ENCODE data around the gene CAMK1G. TPM values are rescaled to one million over a fixed set of nuclear protein-coding genes. Genes with fewer than 3 reads are reported as not detected.

CAMK1G gene
- total and polyA plus RNA-seq, 2 donors (not counting 3 experiments of a cell fraction or from before 2014, with no cell fraction given): not detected

- CTCF ChIA-PET: no interaction called here
- intact Hi-C loops (cut with micrococcal nuclease): no loop called here
- no peaks in the 10 kb centered on the region for H3K9me3 ChIP-seq (replicated peaks; ENCODE audit: control insufficient read depth, insufficient read depth, low read length)
- no peak overlapping the region for H3K4me2 ChIP-seq (ENCODE audit: insufficient read depth, low read length)
- H3K36me3 ChIP-seq (ENCODE audit: control insufficient read depth in 2 of 2, extremely low read depth in 1 of 2, insufficient read depth in 2 of 2, low read length in 2 of 2): no peaks in the 10 kb centered on the region
- DNase-seq (ENCODE audit: low read depth, low spot score) (no peak), FAIRE-seq (no peak)
- BruUV-seq (replicated peaks): no TSS peak
- H3K4me1 ChIP-seq (ENCODE audit: control insufficient read depth, extremely low read depth, insufficient read depth, low read length): peaks cover 5% of the 10 kb centered on the region
- POLR2A ChIA-PET: no interaction called here
- H4K20me1 ChIP-seq (replicated peaks; ENCODE audit: control insufficient read depth, extremely low read depth, insufficient read depth, low read length): no peaks in the 10 kb centered on the region
- dilution Hi-C loops (cut with MboI; ENCODE audit: extremely low pct_ligation_motif_present, low sequenced_read_pairs): loop anchor here (25.0 kb wide), 1 partner anchor 92 kb away; the partner anchor contains the start of gene G0S2
- H3K9me1 ChIP-seq (replicated peaks; ENCODE audit: control insufficient read depth, extremely low read depth, insufficient read depth, low read length): no peaks in the 10 kb centered on the region
- H3K9ac ChIP-seq (replicated peaks; ENCODE audit: extremely low read depth, insufficient read depth, low read length): no peak overlapping the region
- H3K79me2 ChIP-seq (ENCODE audit: control insufficient read depth, insufficient read depth, low read length): no peaks in the 10 kb centered on the region
- H3K4me3 ChIP-seq (replicated peaks in 1 of 3; ENCODE audit: insufficient read depth in 1 of 3, low read depth in 1 of 3, low read length in 3 of 3): no peak overlapping the region
- H2AFZ ChIP-seq (ENCODE audit: low read depth, low read length): no peak overlapping the region
- TF ChIP-seq GATA2 (IDR thresholded peaks at IDR 0.05; ENCODE audit: insufficient read depth, insufficient read length, low read depth, low read length) (no peak), EZH2 (IDR thresholded peaks at IDR 0.05; ENCODE audit: borderline replicate concordance, low read depth, low read length, severe bottlenecking) (no peak), POLR2AphosphoS5 (IDR thresholded peaks at IDR 0.05; ENCODE audit: insufficient read depth, low read depth, low read length) (no peak), MAX (IDR thresholded peaks at IDR 0.05; ENCODE audit: insufficient read depth, insufficient read length) (no peak), JUN (IDR thresholded peaks at IDR 0.05; ENCODE audit: borderline replicate concordance, insufficient read depth, insufficient read length, low read depth) (no peak), FOS (IDR thresholded peaks at IDR 0.05; ENCODE audit: borderline replicate concordance, insufficient read depth, low read length) (no peak)
- H3K27ac ChIP-seq (ENCODE audit: insufficient read depth, low read depth, low read length): no peak overlapping the region
- peaks cover 11 to 12% of the 10 kb centered on the region in 2 experiments for H3K27me3 ChIP-seq (ENCODE audit: control insufficient read depth in 2 of 2, insufficient read depth in 2 of 2, low read length in 2 of 2)
These were observed 11.5 kb downstream of the CAMK1G start for GRCh38 chr1:209595028-209595427.

- ChIA-PET CTCF (interaction anchor here (0.8 kb wide), 1 partner anchor 17 kb away, joined by 3 read pairs; no protein-coding TSS in a partner anchor), POLR2A (no interaction called here)
- intact Hi-C loops (cut with micrococcal nuclease) (no loop called here), dilution Hi-C loops (cut with MboI; ENCODE audit: extremely low pct_ligation_motif_present, low sequenced_read_pairs) (loop anchor here (25.0 kb wide), 1 partner anchor 92 kb away; the partner anchor contains the start of gene G0S2)
- Histone ChIP-seq H3K4me3 (replicated peaks in 1 of 3; ENCODE audit: insufficient read depth in 1 of 3, low read depth in 1 of 3, low read length in 3 of 3) (no peak overlapping the region), H3K27ac (ENCODE audit: insufficient read depth, low read depth, low read length) (no peak overlapping the region), H3K4me1 (ENCODE audit: control insufficient read depth, extremely low read depth, insufficient read depth, low read length) (peaks cover 5% of the 10 kb centered on the region), H3K36me3 (ENCODE audit: control insufficient read depth in 2 of 2, extremely low read depth in 1 of 2, insufficient read depth in 2 of 2, low read length in 2 of 2) (no peaks in the 10 kb centered on the region), H3K9me3 (replicated peaks; ENCODE audit: control insufficient read depth, insufficient read depth, low read length) (no peaks in the 10 kb centered on the region), H4K20me1 (replicated peaks; ENCODE audit: control insufficient read depth, extremely low read depth, insufficient read depth, low read length) (no peaks in the 10 kb centered on the region), H3K9ac (replicated peaks; ENCODE audit: extremely low read depth, insufficient read depth, low read length) (no peak overlapping the region), H2AFZ (ENCODE audit: low read depth, low read length) (no peak overlapping the region), H3K27me3 (ENCODE audit: control insufficient read depth in 2 of 2, insufficient read depth in 2 of 2, low read length in 2 of 2) (peaks cover 11 to 12% of the 10 kb centered on the region in 2 experiments), H3K9me1 (replicated peaks; ENCODE audit: control insufficient read depth, extremely low read depth, insufficient read depth, low read length) (no peaks in the 10 kb centered on the region), H3K79me2 (ENCODE audit: control insufficient read depth, insufficient read depth, low read length) (no peaks in the 10 kb centered on the region), H3K4me2 (ENCODE audit: insufficient read depth, low read length) (no peak overlapping the region)
- no TSS peak for BruUV-seq (replicated peaks)
- FAIRE-seq (no peak), DNase-seq (ENCODE audit: low read depth, low spot score) (no peak)
- TF ChIP-seq POLR2AphosphoS5 (IDR thresholded peaks at IDR 0.05; ENCODE audit: insufficient read depth, low read depth, low read length): no peak
- no peak for TF ChIP-seq MAX (IDR thresholded peaks at IDR 0.05; ENCODE audit: insufficient read depth, insufficient read length)
- no peak for TF ChIP-seq CTCF (IDR thresholded peaks at IDR 0.05; ENCODE audit: extremely low read depth in 1 of 2, insufficient read depth in 1 of 2, low read depth in 1 of 2, low read length in 2 of 2)
- TF ChIP-seq FOS (IDR thresholded peaks at IDR 0.05; ENCODE audit: borderline replicate concordance, insufficient read depth, low read length): no peak
- no peak for TF ChIP-seq MYC (IDR thresholded peaks at IDR 0.05; ENCODE audit: low read depth, low read length)
- TF ChIP-seq JUN (IDR thresholded peaks at IDR 0.05; ENCODE audit: borderline replicate concordance, insufficient read depth, insufficient read length, low read depth): no peak
- TF ChIP-seq POLR2A (IDR thresholded peaks at IDR 0.05; ENCODE audit: low read depth, low read length): no peak
- TF ChIP-seq GATA2 (IDR thresholded peaks at IDR 0.05; ENCODE audit: insufficient read depth, insufficient read length, low read depth, low read length): no peak
- no peak for TF ChIP-seq EZH2 (IDR thresholded peaks at IDR 0.05; ENCODE audit: borderline replicate concordance, low read depth, low read length, severe bottlenecking)
These were observed 12.2 kb downstream of the CAMK1G start for GRCh38 chr1:209595599-209596285.

Data from endothelial cell of umbilical vein (primary cell).